SK-N-MC (cell line): ENCODE measurements around the gene SYTL3.

Source experiments
- EZH2 ChIP-seq: fragments of 200-600 bp; sonication (generic); IDR thresholded peaks from one replicate; pipeline ENCODE4 v1.6.1; 2017; ENCODE audit warnings: antibody characterized with exemption
- POLR2AphosphoS5 ChIP-seq: IDR thresholded peaks from 2 replicates; pipeline ENCODE4 v1.6.1; 2012; ENCODE audit warnings: mild to moderate bottlenecking, low read depth, low read length, borderline replicate concordance

DNA sequence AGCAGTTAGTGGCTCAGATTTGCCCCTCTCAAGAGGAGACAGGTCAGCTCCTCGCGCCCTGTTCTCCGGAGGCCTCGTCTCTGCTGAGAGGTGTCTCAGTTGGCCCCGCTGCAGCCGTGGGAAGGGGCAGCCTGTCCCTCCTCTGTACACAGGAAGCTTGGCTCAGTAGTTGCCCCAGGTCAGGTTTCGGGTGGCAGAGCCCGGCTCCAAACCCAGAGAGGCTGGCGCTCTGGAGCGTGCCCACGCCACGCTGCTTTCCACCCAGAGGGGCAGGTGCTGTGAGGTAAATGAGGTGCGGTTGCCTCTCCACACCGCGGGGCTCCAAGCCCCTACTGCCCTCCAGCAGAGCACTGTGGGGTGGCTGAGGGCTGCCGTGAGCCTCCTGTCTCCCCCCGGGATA lies 21.3 kb upstream of the SYTL3 start:
- TF ChIP-seq EZH2 (no peak), POLR2AphosphoS5 (no peak)
